GM12892 (cell line): ENCODE measurements around the gene H3-3A.

Experiments used
- POLR2A ChIP-seq: IDR thresholded peaks from 2 replicates; pipeline ENCODE4 v1.6.1; 2011; ENCODE audit warnings: low read depth, low read length, control low read depth
- TAF1 ChIP-seq: IDR thresholded peaks from 2 replicates; pipeline ENCODE4 v1.6.1; 2011; ENCODE audit warnings: low read depth, mild to moderate bottlenecking, control low read depth, low read length, borderline replicate concordance

DNA sequence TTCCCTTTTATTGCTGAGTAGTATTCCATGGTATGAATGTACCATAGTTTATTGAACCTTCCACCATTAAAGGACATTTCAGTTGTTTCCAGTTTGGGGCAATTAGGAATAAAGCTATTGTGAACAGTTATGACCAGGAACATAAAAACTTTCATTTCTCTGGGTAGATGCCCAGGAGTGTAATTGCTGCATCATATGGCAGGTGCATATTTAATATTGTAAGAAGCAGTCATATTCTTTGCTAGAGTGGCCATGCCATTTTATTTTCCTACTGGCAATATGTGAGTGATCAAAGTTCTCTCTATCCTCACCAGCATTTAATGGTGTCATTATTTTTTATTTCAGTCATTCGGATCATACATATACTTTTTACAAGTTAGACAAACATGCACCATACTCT is 23.9 kb upstream of the H3-3A start:
- TF ChIP-seq POLR2A (no peak), TAF1 (no peak)
